ENCODE measurements around the gene PPP1R3D. TPM values are rescaled to one million over a fixed set of nuclear protein-coding genes. Genes with fewer than 3 reads are reported as not detected.

Gene PPP1R3D
- total RNA-seq, 1 experiment from 2014 or later = 2.7 TPM

DNA sequence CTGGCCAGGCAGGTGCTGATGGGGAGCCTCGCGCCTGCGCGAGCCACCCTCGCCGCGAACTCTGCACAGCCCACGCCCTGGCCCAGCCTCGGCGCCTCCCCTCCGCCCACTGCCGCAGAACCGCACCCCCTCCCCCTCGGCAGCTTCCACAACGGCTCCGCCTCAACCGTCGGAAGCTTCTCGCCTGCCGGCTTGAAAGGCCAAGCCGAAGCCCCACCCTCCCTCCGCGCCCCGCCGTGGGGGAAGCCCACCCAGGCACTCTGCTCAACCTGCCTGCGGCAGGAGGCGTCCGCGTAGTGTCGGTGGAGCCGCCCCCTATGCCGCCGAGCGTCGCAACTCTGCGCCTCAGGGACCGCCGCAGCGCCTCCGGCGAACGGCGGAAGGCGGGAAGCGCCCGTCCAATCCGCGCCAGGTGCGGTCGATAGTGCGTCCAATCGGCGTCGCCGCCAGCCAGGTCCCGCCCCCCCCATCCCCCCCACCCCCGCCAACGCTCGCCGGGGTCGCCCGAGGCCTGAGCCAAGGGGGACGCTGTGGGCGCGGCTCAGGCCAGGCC lies 6.7 kb downstream of the PPP1R3D start, which contains the start of gene SYCP2:
TSS of gene SYCP2 (minus strand) at position 342 of the 553 bp plus-strand sequence. CDS start 11,224 bp downstream, outside the sequence.
- POLR2A ChIA-PET = no interaction called here
- H3K9me2 ChIP-seq (ENCODE audit: insufficient read depth) = no peaks in the 10 kb centered on the region
- ATAC-seq (no peak; the same call in 1 of the 2 replicates), DNase-seq (ENCODE audit: low read depth, low spot score) (no peak)
- H3K27me3 ChIP-seq (ENCODE audit: insufficient read depth, low read length) = no peaks in the 10 kb centered on the region; the same call in 1 of the 2 replicates
- intact Hi-C loops (cut with micrococcal nuclease) = no loop called here
- H4K20me1 ChIP-seq (ENCODE audit: insufficient read depth) = no peaks in the 10 kb centered on the region
- peak within 1 kb of the TSS in 1 of 2 experiments; percentile 18; a peak in 1 of 4 replicates for H3K4me3 ChIP-seq (replicated peaks in 1 of 2; ENCODE audit: low read depth in 1 of 2, low read length in 2 of 2)
- no TSS peak for BruUV-seq (replicated peaks)
- H3K27ac ChIP-seq (ENCODE audit: low read depth, low read length) = no peak within 1 kb of the TSS
- H3K9me3 ChIP-seq (ENCODE audit: control insufficient read depth in 1 of 2, insufficient read depth in 1 of 2, low read depth in 1 of 2, low read length in 2 of 2) = no peaks in the 10 kb centered on the region
- RAD21 ChIA-PET (ENCODE audit: low non-redundant PET in 1 of 2, low total read pairs in 2 of 2, uncharacterized antibody in 2 of 2, unreplicated experiment in 2 of 2) = no interaction called here
- TF ChIP-seq, protein P1, sequence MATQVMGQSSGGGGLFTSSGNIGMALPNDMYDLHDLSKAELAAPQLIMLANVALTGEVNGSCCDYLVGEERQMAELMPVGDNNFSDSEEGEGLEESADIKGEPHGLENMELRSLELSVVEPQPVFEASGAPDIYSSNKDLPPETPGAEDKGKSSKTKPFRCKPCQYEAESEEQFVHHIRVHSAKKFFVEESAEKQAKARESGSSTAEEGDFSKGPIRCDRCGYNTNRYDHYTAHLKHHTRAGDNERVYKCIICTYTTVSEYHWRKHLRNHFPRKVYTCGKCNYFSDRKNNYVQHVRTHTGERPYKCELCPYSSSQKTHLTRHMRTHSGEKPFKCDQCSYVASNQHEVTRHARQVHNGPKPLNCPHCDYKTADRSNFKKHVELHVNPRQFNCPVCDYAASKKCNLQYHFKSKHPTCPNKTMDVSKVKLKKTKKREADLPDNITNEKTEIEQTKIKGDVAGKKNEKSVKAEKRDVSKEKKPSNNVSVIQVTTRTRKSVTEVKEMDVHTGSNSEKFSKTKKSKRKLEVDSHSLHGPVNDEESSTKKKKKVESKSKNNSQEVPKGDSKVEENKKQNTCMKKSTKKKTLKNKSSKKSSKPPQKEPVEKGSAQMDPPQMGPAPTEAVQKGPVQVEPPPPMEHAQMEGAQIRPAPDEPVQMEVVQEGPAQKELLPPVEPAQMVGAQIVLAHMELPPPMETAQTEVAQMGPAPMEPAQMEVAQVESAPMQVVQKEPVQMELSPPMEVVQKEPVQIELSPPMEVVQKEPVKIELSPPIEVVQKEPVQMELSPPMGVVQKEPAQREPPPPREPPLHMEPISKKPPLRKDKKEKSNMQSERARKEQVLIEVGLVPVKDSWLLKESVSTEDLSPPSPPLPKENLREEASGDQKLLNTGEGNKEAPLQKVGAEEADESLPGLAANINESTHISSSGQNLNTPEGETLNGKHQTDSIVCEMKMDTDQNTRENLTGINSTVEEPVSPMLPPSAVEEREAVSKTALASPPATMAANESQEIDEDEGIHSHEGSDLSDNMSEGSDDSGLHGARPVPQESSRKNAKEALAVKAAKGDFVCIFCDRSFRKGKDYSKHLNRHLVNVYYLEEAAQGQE (IDR thresholded peaks at IDR 0.05; ENCODE audit: low read depth) = no peak
- no peak for TF ChIP-seq RAD21 (IDR thresholded peaks at IDR 0.05; ENCODE audit: low read depth)
- TF ChIP-seq, protein P2, sequence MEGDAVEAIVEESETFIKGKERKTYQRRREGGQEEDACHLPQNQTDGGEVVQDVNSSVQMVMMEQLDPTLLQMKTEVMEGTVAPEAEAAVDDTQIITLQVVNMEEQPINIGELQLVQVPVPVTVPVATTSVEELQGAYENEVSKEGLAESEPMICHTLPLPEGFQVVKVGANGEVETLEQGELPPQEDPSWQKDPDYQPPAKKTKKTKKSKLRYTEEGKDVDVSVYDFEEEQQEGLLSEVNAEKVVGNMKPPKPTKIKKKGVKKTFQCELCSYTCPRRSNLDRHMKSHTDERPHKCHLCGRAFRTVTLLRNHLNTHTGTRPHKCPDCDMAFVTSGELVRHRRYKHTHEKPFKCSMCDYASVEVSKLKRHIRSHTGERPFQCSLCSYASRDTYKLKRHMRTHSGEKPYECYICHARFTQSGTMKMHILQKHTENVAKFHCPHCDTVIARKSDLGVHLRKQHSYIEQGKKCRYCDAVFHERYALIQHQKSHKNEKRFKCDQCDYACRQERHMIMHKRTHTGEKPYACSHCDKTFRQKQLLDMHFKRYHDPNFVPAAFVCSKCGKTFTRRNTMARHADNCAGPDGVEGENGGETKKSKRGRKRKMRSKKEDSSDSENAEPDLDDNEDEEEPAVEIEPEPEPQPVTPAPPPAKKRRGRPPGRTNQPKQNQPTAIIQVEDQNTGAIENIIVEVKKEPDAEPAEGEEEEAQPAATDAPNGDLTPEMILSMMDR (IDR thresholded peaks at IDR 0.05 in 2 of 3, conservative IDR thresholded peaks at IDR 0.05 in 1 of 3; ENCODE audit: borderline replicate concordance in 1 of 3, insufficient read depth in 1 of 3, low read depth in 2 of 3, low read length in 2 of 3) = no peak
- TF ChIP-seq SIN3A (IDR thresholded peaks at IDR 0.05; ENCODE audit: low read depth) = no peak
- no peak for TF ChIP-seq TCF7L2 (IDR thresholded peaks at IDR 0.05; ENCODE audit: borderline replicate concordance, extremely low read depth, insufficient read depth, insufficient read length)
- no peak for TF ChIP-seq SRF (IDR thresholded peaks at IDR 0.05; ENCODE audit: low read depth)
- TF ChIP-seq CEBPB (IDR thresholded peaks at IDR 0.05; ENCODE audit: low read depth) = no peak
- no peak for TF ChIP-seq ZFX (IDR thresholded peaks at IDR 0.05)
- TF ChIP-seq EZH2phosphoT487 (IDR thresholded peaks at IDR 0.05; ENCODE audit: borderline replicate concordance) = no peak
- TF ChIP-seq, protein P3, sequence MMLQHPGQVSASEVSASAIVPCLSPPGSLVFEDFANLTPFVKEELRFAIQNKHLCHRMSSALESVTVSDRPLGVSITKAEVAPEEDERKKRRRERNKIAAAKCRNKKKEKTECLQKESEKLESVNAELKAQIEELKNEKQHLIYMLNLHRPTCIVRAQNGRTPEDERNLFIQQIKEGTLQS (IDR thresholded peaks at IDR 0.05) = no peak
- no peak for TF ChIP-seq YY1 (IDR thresholded peaks at IDR 0.05; ENCODE audit: extremely low read depth, insufficient replicate concordance, low read depth, low read length)
- TF ChIP-seq EZH2 (IDR thresholded peaks at IDR 0.05) = no peak
- TF ChIP-seq JUND (IDR thresholded peaks at IDR 0.05) = no peak
- no peak for TF ChIP-seq ELF1 (IDR thresholded peaks at IDR 0.05; ENCODE audit: borderline replicate concordance, low read depth)
- no peak for TF ChIP-seq FOSL1 (IDR thresholded peaks at IDR 0.05; ENCODE audit: low read depth)
- peaks cover 2 to 8% of the 10 kb centered on the region in 2 experiments; a peak in 3 of 4 replicates for H3K4me1 ChIP-seq (ENCODE audit: control insufficient read depth in 1 of 2, insufficient read depth in 2 of 2, low read length in 2 of 2)
- H3K79me2 ChIP-seq (ENCODE audit: insufficient read depth, low read length) = no peaks in the 10 kb centered on the region
- H3K9ac ChIP-seq (ENCODE audit: low read length) = no peak within 1 kb of the TSS
- CTCF ChIA-PET = interaction anchor here (1.1 to 2.8 kb wide), 11 partner anchors 8 to 59 kb away, joined by 3 to 14 read pairs (median 5); no protein-coding TSS in a partner anchor
- H3K4me2 ChIP-seq (ENCODE audit: low read length) = peak within 1 kb of the TSS; percentile 63
- peak within 1 kb of the TSS; percentile 74 for H2AFZ ChIP-seq (ENCODE audit: low read depth, low read length, poor library complexity, severe bottlenecking)
- no peaks in the 10 kb centered on the region for H3K36me3 ChIP-seq (ENCODE audit: control insufficient read depth in 1 of 2, insufficient read depth in 2 of 2, low read length in 2 of 2)
